Measurements from ENCODE around the gene HDLBP.

The HDLBP gene

DNA sequence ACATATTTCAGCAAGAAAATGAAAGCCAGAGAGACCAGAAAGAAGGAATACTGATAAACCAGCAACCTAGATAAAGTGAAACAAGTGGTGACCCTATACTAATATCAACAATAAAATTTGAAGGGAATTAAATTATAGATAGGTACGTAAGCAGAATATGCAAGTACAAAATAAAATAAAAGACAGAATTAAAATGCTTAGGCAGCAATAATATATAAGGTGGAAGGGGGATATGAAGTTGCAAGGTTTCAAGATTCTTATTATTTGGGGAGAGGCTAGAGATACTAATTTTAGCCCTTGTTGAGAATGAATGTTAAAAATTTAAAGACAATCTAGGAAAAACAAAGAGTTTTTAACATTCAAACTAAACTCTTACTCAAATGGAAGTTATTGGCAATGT is 39.6 kb downstream of the HDLBP start:
- DNase-seq (ENCODE audit: low read depth) = no peak

DNA sequence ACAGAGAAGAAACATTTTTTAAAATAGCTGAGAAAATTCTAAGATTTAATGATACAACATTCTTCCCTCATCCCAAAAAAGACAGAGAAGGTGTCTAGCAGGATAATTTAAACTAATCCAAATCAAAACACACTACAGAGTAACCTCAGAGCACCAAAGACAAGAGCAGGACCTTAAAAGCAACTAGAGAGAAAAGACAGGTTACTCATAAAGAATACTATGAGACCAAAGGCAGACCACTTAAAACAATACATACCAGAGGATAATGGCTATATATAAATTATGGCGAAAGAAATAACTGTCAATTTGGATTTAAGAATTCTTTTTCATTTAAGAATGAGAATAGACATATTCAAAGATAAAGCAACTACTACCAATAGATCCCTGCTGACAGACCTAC is 40.0 kb downstream of the HDLBP start:
- no peak for DNase-seq (ENCODE audit: low read depth)

GRCh38 chr2:241274127-241274526 is 41.3 kb downstream of the HDLBP start:
- DNase-seq (ENCODE audit: low read depth) = no peak

GRCh38 chr2:241273210-241274020 is 42.1 kb downstream of the HDLBP start:
- DNase-seq (ENCODE audit: low read depth) = no peak

- peak; percentile 43 for DNase-seq (ENCODE audit: low read depth)
Measured at GRCh38 chr2:241272303-241273209, 42.9 kb downstream of the HDLBP start.

- DNase-seq (ENCODE audit: low read depth) = peak; percentile 48
Measured at GRCh38 chr2:241271706-241272302, 43.7 kb downstream of the HDLBP start.

DNA sequence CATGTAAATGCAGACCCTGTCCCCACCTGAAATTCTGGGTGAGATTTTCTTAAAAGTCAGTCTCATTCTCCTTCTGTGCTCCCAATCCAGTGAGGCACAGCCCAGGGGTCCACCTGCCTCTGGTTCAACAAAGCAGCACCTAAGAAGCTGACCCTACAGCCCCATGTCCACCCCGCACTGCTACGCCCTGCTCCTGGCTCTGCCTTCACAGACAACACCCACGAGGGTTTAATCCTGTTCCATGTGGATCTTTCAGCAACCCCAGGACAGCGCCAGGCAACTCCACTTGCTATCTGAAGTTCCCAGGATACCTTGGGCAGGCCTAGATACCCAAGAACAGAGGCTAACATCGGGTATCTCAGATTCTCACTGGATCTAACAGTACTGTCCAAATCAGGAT is 44.9 kb downstream of the HDLBP start:
- no peak for DNase-seq (ENCODE audit: low read depth)

DNA sequence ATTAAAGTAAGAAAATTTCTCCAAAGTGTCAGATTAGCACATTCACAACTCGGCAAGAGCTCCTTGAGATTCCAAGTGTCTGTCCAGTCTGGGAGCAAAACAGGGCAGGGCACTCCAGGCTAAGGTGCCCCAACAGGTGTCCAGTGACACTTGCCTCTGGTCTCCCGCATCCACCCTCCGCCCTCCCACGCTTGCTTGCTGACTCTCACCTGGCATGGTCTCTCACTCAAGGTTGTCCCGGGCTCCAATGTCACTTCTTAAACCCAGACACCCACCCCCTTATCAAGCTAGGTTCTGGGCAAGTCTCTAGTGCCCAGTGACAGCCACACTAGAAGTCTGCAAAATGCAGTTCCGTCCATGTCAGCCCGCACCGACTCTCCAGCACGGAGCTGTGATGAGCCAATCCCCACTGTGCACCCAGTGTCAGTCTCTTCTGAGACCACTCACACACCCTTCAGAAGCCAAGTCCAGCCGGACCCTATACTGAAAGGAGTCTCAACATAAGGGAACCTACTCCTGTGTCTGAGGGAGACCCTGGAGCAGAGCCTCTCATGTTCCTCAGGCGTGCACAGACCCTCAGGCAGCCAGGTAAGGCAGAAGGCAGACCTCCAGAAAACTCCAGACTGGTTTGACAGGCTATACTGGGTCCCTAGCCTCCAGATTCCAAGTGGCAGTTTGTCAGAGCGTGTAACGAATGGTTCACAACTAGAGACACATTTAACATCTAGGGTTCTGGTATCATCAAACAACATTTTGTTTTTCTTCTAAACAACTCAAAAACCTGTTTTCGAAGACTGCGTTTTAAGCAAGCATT is 45.6 kb downstream of the HDLBP start:
- no peak for DNase-seq (ENCODE audit: low read depth)

GRCh38 chr2:241268716-241269445 is 46.6 kb downstream of the HDLBP start:
- DNase-seq (ENCODE audit: low read depth) = no peak

- no peak for DNase-seq (ENCODE audit: low read depth)
Measured at GRCh38 chr2:241268306-241268705, 47.2 kb downstream of the HDLBP start.

DNA sequence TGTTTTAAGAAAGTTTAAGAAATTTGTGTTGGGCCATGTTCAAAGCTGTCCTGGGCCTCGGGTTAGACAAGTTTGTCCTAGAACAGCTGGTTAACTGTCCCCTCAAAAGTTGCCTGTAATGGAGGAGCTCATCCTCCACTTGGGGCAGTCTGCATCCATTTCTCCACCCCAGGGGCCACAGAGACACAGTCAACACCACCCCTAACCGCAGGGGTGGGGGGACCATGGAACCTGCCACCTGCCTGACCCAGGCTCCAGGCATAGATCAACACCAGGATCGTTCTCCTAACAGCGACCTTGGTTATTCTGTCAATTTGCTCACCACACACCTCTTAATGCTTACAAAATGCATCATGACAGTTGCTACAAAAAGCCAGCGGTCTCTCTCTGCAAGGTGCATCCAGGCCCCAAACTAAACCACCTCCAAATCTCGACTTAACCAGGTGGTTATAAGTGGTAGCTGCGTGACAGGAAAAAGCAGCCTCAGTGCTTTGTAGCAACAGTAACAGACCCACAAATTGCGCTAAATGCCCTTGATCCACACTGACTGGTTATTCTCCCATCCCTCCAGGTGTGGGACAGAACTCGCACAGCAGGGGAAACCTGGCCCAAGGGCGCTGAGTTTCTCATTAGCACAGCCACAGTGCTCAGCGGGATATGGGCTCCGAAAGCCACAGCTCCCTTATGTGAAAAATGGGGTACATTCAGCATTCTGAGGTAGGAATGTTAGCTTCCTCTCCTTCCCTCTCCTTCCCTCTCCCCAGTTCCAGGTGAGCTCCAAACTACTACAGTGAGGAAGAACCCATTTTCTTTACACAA is 48.0 kb downstream of the HDLBP start:
- no peak for DNase-seq (ENCODE audit: low read depth)

- DNase-seq (ENCODE audit: low read depth) = no peak
Measured at GRCh38 chr2:241265506-241265905, 50.0 kb downstream of the HDLBP start.

- no peak for DNase-seq (ENCODE audit: low read depth)
Measured at GRCh38 chr2:241263061-241263460, 52.4 kb downstream of the HDLBP start.

DNA sequence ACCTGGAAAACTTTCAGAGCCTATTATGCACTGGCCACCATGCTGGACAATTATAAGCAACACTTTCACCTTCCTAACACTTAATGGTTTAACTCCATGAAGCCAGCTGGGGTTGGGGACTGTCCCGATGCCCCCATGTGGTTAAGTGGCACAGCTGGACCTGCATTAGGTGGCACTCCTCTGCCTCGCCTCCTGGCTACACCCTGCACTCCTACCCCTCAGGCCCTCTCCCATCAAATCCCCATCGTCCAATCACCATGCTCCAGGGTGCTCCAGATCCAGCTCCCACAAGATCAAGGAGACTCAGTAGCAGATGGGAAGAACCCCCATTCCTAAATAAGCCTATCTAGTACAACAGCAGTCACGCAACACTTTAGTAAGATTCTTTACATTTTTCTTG is 53.8 kb downstream of the HDLBP start:
- no peak for DNase-seq (ENCODE audit: low read depth)

DNA sequence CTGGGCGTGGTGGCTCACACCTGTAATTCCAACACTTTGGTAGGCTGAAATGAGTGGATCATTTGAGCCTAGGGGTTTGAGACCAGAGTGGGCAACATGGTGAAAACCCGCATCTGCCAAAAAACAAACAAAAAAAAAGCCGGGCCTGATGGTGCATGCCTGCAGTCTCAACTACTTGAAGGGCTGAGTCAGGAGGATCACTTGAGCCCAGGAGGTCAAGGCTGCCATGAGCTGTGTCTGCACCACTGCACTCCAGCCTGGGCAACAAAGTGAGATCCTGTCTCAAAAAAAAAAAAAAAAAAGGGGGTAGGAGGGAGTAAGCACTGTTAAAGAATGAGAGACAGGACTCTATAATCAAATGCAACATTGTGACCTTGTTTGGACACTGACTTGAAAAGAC is 54.6 kb downstream of the HDLBP start:
- no peak for DNase-seq (ENCODE audit: low read depth)

DNA sequence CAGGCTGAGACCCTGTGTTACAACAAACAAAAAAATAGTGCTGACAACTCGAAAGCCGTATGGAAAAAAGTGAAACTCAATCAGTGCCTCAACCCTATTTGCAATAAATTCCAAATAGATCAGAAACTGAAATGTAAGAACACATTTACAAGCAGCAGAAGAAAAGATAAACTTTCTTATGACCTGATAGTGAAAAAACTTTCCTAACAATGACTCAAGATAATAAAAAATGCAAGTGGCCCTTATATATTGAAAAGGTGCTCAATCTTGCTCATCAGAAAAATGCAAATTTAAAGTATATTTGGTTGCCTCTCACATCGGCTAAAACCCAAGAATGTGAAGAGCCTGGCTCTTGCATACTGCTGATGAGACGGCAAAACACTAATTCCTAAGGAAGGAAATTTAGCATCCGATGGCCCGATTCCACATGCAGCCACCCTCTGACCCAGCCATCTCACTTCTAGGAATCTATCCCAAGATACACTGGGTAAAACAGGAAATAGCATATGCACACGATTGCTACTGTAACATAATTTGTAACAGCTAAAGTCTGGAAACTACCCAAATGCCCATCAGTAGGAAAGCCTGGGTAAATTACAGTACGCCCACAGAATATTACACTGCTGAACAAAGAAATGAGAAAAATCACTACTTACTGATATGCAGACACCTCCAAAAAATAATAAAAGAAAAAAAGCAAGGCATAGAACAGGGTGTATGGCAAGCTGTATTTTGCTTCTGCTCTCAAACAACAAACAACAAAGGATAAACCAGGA is 56.8 kb downstream of the HDLBP start:
- DNase-seq (ENCODE audit: low read depth) = no peak

DNA sequence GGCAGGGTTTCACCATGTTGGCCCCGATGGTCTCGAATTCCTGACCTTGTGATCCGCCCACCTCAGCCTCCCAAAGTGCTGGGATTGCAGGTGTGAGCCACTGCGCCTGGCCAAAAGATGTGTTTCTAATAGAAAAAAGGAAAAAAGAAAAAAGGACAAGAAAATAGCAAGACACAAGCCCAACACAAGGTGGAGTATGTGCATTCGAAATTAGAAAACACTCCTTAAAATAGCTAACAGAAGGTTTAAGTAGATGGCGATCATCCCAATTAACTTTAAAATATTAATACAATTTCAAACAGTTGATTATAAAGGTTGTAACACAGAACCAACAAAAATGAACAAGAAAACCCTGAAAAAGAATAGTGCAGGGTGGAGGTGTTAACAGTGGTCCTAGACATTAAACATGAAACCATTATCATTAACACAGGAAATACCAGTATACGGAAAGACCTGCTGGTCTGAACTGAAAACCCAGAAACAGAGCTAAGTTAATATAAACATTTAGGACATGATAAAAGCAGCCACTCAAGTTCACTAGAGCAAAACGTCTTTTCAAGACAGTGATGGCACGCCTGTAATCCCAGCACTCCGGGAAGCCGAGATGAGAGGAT is 57.9 kb downstream of the HDLBP start:
- no peak for DNase-seq (ENCODE audit: low read depth)

GRCh38 chr2:241256168-241256545 is 59.3 kb downstream of the HDLBP start:
- DNase-seq (ENCODE audit: low read depth) = no peak

- DNase-seq (ENCODE audit: low read depth) = no peak
Measured at GRCh38 chr2:241255542-241256167, 59.8 kb downstream of the HDLBP start.

All from activated T-cell treated with anti-CD3 and anti-CD28 coated beads for 24 hours (primary cell).